IPS-11a (cell line): ENCODE measurements around the gene RPA1.
A peak's percentile ranks its signal among the peaks of the same experiment; 100 is the strongest.
"Not testable (repeated sequence)": the region's sequence is repeated elsewhere in the genome, so short reads cannot be mapped to it uniquely, and the experiment has no call there.

ENCODE experiments used
- H3K4me3 ChIP-seq: one replicate; pipeline ENCODE4 v1.5.1; 2013; ENCODE audit warnings: low read depth, low read length, control low read depth

The RPA1 gene

GRCh38 chr17:1810450-1811103 lies 19.2 kb upstream of the RPA1 start:
- no peak overlapping the region for H3K4me3 ChIP-seq

GRCh38 chr17:1813088-1813487 lies 16.7 kb upstream of the RPA1 start:
- no peak overlapping the region for H3K4me3 ChIP-seq

GRCh38 chr17:1820528-1821252 lies 9.1 kb upstream of the RPA1 start:
- H3K4me3 ChIP-seq = no peak overlapping the region

GRCh38 chr17:1829216-1829591 lies 601 bp upstream of the RPA1 start:
- H3K4me3 ChIP-seq = peak overlapping the region; percentile 79

- peak overlapping the region; percentile 79 for H3K4me3 ChIP-seq
These were observed 483 bp downstream of the RPA1 start for GRCh38 chr17:1830288-1830687.

GRCh38 chr17:1834380-1835149 lies 4.8 kb downstream of the RPA1 start:
- H3K4me3 ChIP-seq = no peak overlapping the region

- no peak overlapping the region for H3K4me3 ChIP-seq
These were observed 9.7 kb downstream of the RPA1 start for GRCh38 chr17:1839516-1839915.

- H3K4me3 ChIP-seq = no peak overlapping the region
These were observed 14.1 kb downstream of the RPA1 start for GRCh38 chr17:1843947-1844346.

- H3K4me3 ChIP-seq = no peak overlapping the region
These were observed 17.4 kb downstream of the RPA1 start for GRCh38 chr17:1847191-1847590.

GRCh38 chr17:1852327-1852726 lies 22.5 kb downstream of the RPA1 start:
- no peak overlapping the region for H3K4me3 ChIP-seq

- no peak overlapping the region for H3K4me3 ChIP-seq
These were observed 23.9 kb downstream of the RPA1 start for GRCh38 chr17:1853698-1854097.

GRCh38 chr17:1856462-1856861 lies 26.7 kb downstream of the RPA1 start:
- not testable (repeated sequence) for H3K4me3 ChIP-seq

GRCh38 chr17:1860978-1861377 lies 31.2 kb downstream of the RPA1 start:
- H3K4me3 ChIP-seq = no peak overlapping the region

- no peak overlapping the region for H3K4me3 ChIP-seq
These were observed 31.7 kb downstream of the RPA1 start for GRCh38 chr17:1861391-1862010.

GRCh38 chr17:1865252-1866037 lies 35.6 kb downstream of the RPA1 start:
- no peak overlapping the region for H3K4me3 ChIP-seq

- H3K4me3 ChIP-seq = no peak overlapping the region
These were observed 37.5 kb downstream of the RPA1 start for GRCh38 chr17:1867307-1867706.

GRCh38 chr17:1868090-1868489 lies 38.3 kb downstream of the RPA1 start:
- H3K4me3 ChIP-seq = no peak overlapping the region

- no peak overlapping the region for H3K4me3 ChIP-seq
These were observed 40.8 kb downstream of the RPA1 start for GRCh38 chr17:1870592-1870991.

- H3K4me3 ChIP-seq = no peak overlapping the region
These were observed 42.0 kb downstream of the RPA1 start for GRCh38 chr17:1871756-1872155.

- no peak overlapping the region for H3K4me3 ChIP-seq
These were observed 42.4 kb downstream of the RPA1 start for GRCh38 chr17:1872254-1872653.

GRCh38 chr17:1872976-1873375 lies 43.2 kb downstream of the RPA1 start:
- H3K4me3 ChIP-seq = no peak overlapping the region
